ENCODE results near the gene PARVB. TPM values are rescaled to one million over a fixed set of nuclear protein-coding genes. Genes with fewer than 3 reads are reported as not detected.
"Not testable (repeated sequence)": the region's sequence is repeated elsewhere in the genome, so short reads cannot be mapped to it uniquely, and the experiment has no call there.

Gene PARVB
- total RNA-seq, 2 donors from 2014 or later: 7.3 to 9.2 TPM

DNA sequence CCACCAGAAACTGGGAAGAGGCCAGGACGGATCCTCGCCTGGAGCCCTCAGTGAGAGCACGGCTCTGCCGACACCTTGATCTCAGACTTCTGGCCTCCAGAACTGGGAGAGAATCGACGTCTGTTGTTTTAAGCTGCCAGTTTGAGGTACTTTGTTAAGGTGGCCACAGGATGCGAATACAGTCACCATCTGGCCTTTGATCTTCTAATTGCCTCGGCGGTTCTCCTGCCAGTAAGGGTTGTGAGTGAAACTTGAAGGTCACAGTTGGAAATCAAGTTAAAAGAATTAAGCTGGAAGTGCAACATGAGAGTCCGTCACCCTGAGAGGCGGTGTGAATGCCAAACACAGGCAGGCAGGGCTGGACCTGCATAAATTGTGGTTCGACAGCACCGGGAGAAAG is 27.9 kb downstream of the PARVB start:
- 70 to 72% methylated on average over 13 of the region's 13 CpGs for WGBS, 2 donors
- Histone ChIP-seq H3K36me3 (replicated peaks in 1 of 2; ENCODE audit: insufficient read depth in 1 of 2, low read depth in 2 of 2) (no peaks in the 10 kb centered on the region), H3K4me3 (no peak overlapping the region), H3K4me1 (no peaks in the 10 kb centered on the region), H3K27me3 (no peaks in the 10 kb centered on the region), H3K9me3 (no peaks in the 10 kb centered on the region), H3K27ac (no peak overlapping the region)
- intact Hi-C loops (cut with DNase I): no loop called here
- DNase-seq (no peak), ATAC-seq (no peak)
- no peak for TF ChIP-seq POLR2A (IDR thresholded peaks at IDR 0.05)
- TF ChIP-seq, protein P1, sequence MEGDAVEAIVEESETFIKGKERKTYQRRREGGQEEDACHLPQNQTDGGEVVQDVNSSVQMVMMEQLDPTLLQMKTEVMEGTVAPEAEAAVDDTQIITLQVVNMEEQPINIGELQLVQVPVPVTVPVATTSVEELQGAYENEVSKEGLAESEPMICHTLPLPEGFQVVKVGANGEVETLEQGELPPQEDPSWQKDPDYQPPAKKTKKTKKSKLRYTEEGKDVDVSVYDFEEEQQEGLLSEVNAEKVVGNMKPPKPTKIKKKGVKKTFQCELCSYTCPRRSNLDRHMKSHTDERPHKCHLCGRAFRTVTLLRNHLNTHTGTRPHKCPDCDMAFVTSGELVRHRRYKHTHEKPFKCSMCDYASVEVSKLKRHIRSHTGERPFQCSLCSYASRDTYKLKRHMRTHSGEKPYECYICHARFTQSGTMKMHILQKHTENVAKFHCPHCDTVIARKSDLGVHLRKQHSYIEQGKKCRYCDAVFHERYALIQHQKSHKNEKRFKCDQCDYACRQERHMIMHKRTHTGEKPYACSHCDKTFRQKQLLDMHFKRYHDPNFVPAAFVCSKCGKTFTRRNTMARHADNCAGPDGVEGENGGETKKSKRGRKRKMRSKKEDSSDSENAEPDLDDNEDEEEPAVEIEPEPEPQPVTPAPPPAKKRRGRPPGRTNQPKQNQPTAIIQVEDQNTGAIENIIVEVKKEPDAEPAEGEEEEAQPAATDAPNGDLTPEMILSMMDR (IDR thresholded peaks at IDR 0.05): no peak

DNA sequence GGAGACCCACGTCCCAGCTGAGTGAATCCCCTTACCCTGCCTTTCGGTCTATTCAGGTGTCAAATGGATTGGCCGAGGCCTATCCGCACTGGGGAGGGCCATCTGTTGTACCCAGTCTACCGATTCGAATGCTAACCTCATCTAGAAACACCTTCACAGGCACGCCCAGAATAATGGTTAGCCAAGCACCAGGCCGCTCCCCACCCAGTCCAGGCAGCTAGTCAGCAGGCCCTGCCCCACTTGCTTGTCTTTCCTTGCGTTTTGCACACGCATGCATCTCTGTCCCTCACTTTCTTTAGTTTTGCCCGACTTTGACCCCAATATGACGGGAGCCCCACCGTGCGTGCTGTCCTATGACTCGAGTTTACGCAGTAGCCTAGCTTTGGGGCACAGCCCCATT is 31.7 kb downstream of the PARVB start:
- WGBS, 2 donors: 81 to 88% methylated on average over 16 of the region's 16 CpGs
- Histone ChIP-seq H3K27ac (no peak overlapping the region), H3K9me3 (no peaks in the 10 kb centered on the region), H3K27me3 (no peaks in the 10 kb centered on the region), H3K36me3 (replicated peaks in 1 of 2; ENCODE audit: insufficient read depth in 1 of 2, low read depth in 2 of 2) (no peaks in the 10 kb centered on the region), H3K4me3 (no peak overlapping the region), H3K4me1 (no peaks in the 10 kb centered on the region)
- TF ChIP-seq, protein P1 (IDR thresholded peaks at IDR 0.05): no peak
- no peak for TF ChIP-seq POLR2A (IDR thresholded peaks at IDR 0.05)
- ATAC-seq: no peak
- no peak for DNase-seq
- intact Hi-C loops (cut with DNase I): no loop called here

DNA sequence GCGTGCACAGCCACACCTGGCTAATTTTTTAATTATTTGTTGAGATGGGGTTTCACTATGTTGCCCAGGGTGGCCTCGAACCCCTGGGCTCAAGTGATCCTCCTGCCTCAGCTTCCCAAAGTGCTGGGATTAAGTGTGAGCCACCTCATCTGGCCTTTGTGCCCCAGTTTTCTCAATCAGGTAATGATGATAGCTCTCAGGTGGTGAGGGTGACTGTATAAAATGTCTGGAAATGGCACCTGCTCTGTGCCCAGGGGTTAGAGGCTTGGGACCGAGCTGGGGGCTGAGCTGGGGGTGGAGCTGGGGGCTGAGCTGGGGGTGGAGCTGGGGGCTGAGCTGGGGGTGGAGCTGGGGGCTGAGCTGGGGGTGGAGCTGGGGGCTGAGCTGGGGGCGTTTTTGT is 32.5 kb downstream of the PARVB start:
- WGBS, 2 donors: 51 to 64% methylated on average over 4 of the region's 4 CpGs
- H3K27me3 ChIP-seq; H3K27ac ChIP-seq; H3K4me1 ChIP-seq; H3K4me3 ChIP-seq; intact Hi-C loops (cut with DNase I); DNase-seq; H3K36me3 ChIP-seq (replicated peaks in 1 of 2; ENCODE audit: insufficient read depth in 1 of 2, low read depth in 2 of 2); ATAC-seq; H3K9me3 ChIP-seq: not testable (repeated sequence)

DNA sequence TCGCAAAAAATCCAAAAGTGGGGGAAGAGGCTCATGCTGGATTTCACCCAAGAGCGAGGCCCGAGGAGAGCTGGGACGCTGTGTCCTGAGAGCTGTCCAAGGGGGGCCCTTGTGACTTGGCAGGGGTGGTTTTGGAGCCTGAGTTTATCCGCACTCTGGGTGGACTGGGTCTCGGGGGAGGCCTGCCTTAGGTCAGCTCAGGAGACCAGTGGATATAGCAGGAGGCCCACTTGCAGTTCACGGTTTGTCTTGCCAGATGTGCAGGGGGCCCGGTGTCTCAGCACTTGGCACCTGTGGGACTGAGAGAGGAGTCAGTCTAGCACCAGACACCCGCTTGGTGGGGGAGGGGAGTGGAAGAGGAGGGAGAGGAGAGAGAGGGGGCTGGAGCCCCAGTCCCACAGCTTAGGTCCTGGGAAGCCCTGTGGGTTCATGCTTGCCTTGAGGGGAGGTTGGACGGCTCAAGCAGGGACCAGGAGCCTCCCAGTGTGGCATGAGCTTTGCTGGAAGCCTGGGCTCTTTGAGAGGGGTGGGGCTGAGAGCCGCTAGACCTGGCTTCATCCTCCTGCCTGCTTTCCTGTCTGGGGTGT is 33.4 kb downstream of the PARVB start:
- Histone ChIP-seq H3K9me3 (no peaks in the 10 kb centered on the region), H3K4me3 (no peak overlapping the region), H3K36me3 (replicated peaks in 1 of 2; ENCODE audit: insufficient read depth in 1 of 2, low read depth in 2 of 2) (no peaks in the 10 kb centered on the region), H3K4me1 (no peaks in the 10 kb centered on the region), H3K27ac (peak overlapping the region in 1 of 4 donors; percentile 30), H3K27me3 (no peaks in the 10 kb centered on the region)
- ATAC-seq: no peak
- intact Hi-C loops (cut with DNase I): no loop called here
- no peak for TF ChIP-seq POLR2A (IDR thresholded peaks at IDR 0.05)
- TF ChIP-seq, protein P1 (IDR thresholded peaks at IDR 0.05): no peak
- 67 to 84% methylated on average over 9 to 10 of the region's 11 CpGs for WGBS, 2 donors
- DNase-seq: peak in 3 of 4 donors; percentile 28 to 31 (median 29)

DNA sequence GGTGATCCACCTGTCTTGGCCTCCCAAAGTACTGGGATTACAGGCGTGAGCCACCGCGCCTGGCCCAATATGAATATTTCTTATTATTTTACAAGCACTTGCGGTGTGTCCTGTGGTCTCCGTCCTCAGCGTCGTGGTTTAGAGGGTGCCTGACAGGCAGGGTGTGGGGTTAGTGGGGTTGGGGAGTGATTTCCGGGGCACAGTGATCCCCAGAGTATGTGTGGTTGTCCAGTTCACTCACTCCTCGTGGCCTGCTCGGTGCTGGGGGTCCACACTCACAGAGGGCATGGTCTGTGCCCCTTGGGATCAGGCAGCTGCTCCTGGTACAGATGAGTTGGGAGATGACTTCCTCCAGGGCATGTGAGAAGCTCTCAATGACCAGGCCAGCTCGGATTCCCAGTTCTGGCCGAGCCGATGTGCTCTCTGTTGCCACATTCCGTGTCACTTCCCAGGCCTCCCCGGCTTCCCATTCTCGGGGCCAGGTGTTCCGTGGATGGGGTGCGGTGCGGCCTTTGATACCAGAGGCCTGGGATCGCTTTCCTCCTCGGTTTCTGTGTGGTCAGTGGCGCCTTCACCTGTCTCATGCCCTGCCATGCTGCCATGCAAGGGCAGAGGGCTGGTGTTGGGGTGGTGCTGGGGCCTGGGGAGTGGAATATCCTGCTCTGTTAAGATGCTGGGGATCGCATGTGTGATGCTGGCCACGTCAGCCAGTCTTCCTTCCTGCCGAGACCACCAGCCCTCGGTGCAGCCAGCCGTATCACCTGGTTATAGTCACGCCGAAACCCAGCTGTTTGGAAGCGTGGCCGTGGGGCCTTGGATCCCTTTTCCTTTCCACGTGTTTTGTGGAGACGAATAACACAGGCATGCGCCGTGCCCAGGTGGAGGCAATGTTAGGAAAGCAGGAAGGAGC is 39.6 kb downstream of the PARVB start:
- TF ChIP-seq, protein P1 (IDR thresholded peaks at IDR 0.05): no peak
- no peak for TF ChIP-seq POLR2A (IDR thresholded peaks at IDR 0.05)
- intact Hi-C loops (cut with DNase I): no loop called here
- H3K9me3 ChIP-seq: no peaks in the 10 kb centered on the region

More for the DNA sequence above, 39.6 kb downstream of the PARVB start:
- no peaks in the 10 kb centered on the region for H3K27me3 ChIP-seq
- ATAC-seq (no peak), DNase-seq (no peak)
- no peak overlapping the region for H3K4me3 ChIP-seq
- H3K36me3 ChIP-seq (replicated peaks in 1 of 2; ENCODE audit: insufficient read depth in 1 of 2, low read depth in 2 of 2): no peaks in the 10 kb centered on the region
- WGBS, 2 donors: 83 to 92% methylated on average over 11 to 32 of the region's 35 CpGs
- H3K27ac ChIP-seq: no peak overlapping the region
- no peaks in the 10 kb centered on the region for H3K4me1 ChIP-seq

Data from body of pancreas (tissue), 4 donors.